ENCODE data around the gene PPP3R1.

Gene PPP3R1

GRCh38 chr2:68152681-68153347, 99.5 kb downstream of the PPP3R1 start:
- no peak overlapping the region for H3K4me3 ChIP-seq (ENCODE audit: low read depth, low read length)
- no peaks in the 10 kb centered on the region for H3K9me3 ChIP-seq (ENCODE audit: control insufficient read depth, insufficient read depth, low read depth, low read length)
- H3K36me3 ChIP-seq (ENCODE audit: control insufficient read depth in 2 of 2, insufficient read depth in 1 of 2, low read length in 2 of 2), result no peaks in the 10 kb centered on the region; a peak in 1 of 3 replicates
- POLR2A ChIA-PET, result interaction anchor here (0.6 kb wide), 1 partner anchor 113 kb away, joined by 3 read pairs; no protein-coding TSS in a partner anchor
- CTCF ChIA-PET, result interaction anchor here (0.6 to 0.9 kb wide), 5 partner anchors 30 to 652 kb away, joined by 3 to 4 read pairs (median 3); no protein-coding TSS in a partner anchor
- no peak overlapping the region for H3K27ac ChIP-seq (ENCODE audit: extremely low read depth, low read depth, low read length)
- 0 out of 2 replicates have a peak, but pooled peaks cover 3% of the 10 kb centered on the region for H3K4me1 ChIP-seq (ENCODE audit: control insufficient read depth, insufficient read depth, low read length)
- TF ChIP-seq KLF10 (tag by site-specific recombination; IDR thresholded peaks at IDR 0.05) (no peak), ZNF202 (tag by site-specific recombination; IDR thresholded peaks at IDR 0.05; ENCODE audit: borderline replicate concordance) (no peak), ZNF394 (tag by site-specific recombination; IDR thresholded peaks at IDR 0.05; ENCODE audit: borderline replicate concordance) (no peak), ZNF645 (tag by site-specific recombination; IDR thresholded peaks at IDR 0.05) (no peak), IKZF3 (tag by site-specific recombination; IDR thresholded peaks at IDR 0.05) (no peak), PRDM1 (tag by site-specific recombination; IDR thresholded peaks at IDR 0.05) (no peak), PBX3 (CRISPR knock-in tag; IDR thresholded peaks at IDR 0.05) (no peak), ZNF121 (tag by site-specific recombination; IDR thresholded peaks at IDR 0.05) (no peak), PATZ1 (tag by site-specific recombination; IDR thresholded peaks at IDR 0.05) (no peak), ZNF785 (tag by site-specific recombination; IDR thresholded peaks at IDR 0.05) (no peak), ZNF10 (tag by site-specific recombination; IDR thresholded peaks at IDR 0.05) (no peak), ZNF677 (tag by site-specific recombination; IDR thresholded peaks at IDR 0.05) (no peak), ZBTB8A (tag by site-specific recombination; IDR thresholded peaks at IDR 0.05) (no peak)
- TF ChIP-seq, protein P1, sequence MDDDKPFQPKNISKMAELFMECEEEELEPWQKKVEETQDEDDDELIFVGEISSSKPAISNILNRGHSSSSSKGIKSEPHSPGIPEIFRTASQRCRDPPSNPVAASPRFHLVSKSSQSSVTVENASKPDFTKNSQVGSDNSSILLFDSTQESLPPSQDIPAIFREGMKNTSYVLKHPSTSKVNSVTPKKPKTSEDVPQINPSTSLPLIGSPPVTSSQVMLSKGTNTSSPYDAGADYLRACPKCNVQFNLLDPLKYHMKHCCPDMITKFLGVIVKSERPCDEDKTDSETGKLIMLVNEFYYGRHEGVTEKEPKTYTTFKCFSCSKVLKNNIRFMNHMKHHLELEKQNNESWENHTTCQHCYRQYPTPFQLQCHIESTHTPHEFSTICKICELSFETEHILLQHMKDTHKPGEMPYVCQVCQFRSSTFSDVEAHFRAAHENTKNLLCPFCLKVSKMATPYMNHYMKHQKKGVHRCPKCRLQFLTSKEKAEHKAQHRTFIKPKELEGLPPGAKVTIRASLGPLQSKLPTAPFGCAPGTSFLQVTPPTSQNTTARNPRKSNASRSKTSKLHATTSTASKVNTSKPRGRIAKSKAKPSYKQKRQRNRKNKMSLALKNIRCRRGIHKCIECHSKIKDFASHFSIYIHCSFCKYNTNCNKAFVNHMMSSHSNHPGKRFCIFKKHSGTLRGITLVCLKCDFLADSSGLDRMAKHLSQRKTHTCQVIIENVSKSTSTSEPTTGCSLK (tag by site-specific recombination; IDR thresholded peaks at IDR 0.05), result no peak
- TF ChIP-seq, protein P2, sequence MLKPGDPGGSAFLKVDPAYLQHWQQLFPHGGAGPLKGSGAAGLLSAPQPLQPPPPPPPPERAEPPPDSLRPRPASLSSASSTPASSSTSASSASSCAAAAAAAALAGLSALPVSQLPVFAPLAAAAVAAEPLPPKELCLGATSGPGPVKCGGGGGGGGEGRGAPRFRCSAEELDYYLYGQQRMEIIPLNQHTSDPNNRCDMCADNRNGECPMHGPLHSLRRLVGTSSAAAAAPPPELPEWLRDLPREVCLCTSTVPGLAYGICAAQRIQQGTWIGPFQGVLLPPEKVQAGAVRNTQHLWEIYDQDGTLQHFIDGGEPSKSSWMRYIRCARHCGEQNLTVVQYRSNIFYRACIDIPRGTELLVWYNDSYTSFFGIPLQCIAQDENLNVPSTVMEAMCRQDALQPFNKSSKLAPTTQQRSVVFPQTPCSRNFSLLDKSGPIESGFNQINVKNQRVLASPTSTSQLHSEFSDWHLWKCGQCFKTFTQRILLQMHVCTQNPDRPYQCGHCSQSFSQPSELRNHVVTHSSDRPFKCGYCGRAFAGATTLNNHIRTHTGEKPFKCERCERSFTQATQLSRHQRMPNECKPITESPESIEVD (tag by site-specific recombination; IDR thresholded peaks at IDR 0.05), result no peak
- TF ChIP-seq, protein P3, sequence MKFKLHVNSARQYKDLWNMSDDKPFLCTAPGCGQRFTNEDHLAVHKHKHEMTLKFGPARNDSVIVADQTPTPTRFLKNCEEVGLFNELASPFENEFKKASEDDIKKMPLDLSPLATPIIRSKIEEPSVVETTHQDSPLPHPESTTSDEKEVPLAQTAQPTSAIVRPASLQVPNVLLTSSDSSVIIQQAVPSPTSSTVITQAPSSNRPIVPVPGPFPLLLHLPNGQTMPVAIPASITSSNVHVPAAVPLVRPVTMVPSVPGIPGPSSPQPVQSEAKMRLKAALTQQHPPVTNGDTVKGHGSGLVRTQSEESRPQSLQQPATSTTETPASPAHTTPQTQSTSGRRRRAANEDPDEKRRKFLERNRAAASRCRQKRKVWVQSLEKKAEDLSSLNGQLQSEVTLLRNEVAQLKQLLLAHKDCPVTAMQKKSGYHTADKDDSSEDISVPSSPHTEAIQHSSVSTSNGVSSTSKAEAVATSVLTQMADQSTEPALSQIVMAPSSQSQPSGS (tag by site-specific recombination; IDR thresholded peaks at IDR 0.05; ENCODE audit: low read depth), result no peak
